IMR-90 (cell line): ENCODE results near the gene ABCA2.

Source experiments
- BHLHE40 ChIP-seq: fragments of 150-350 bp; IDR thresholded peaks from 2 replicates; pipeline ENCODE4 v1.6.1; 2016; ENCODE audit warnings: mild to moderate bottlenecking, low read depth, low read length
- CEBPB ChIP-seq: IDR thresholded peaks from 2 replicates; pipeline ENCODE4 v1.6.1; 2012; ENCODE audit warnings: low read depth, low read length, improper control_type of control experiment
- CHD1 ChIP-seq: IDR thresholded peaks from 2 replicates; pipeline ENCODE4 v1.6.1; 2012; ENCODE audit warnings: low read depth, low read length, improper control_type of control experiment
- ELK1 ChIP-seq: fragments of 150-350 bp; IDR thresholded peaks from 2 replicates; pipeline ENCODE4 v1.6.1; 2016; ENCODE audit warnings: low read depth, mild to moderate bottlenecking, low read length, moderate library complexity, borderline replicate concordance
- FOS ChIP-seq: fragments of 150-350 bp; IDR thresholded peaks from 2 replicates; pipeline ENCODE4 v1.6.1; 2016; ENCODE audit warnings: low read depth, low read length
- MXI1 ChIP-seq: IDR thresholded peaks from 2 replicates; pipeline ENCODE4 v1.6.1; 2012; ENCODE audit warnings: low read depth, mild to moderate bottlenecking, low read length, moderate library complexity, borderline replicate concordance
- POLR2A ChIP-seq: IDR thresholded peaks from 2 replicates; pipeline ENCODE4 v1.6.1; 2012; ENCODE audit warnings: mild to moderate bottlenecking, low read depth, low read length
- TF ChIP-seq, protein P1 (sequence below): conservative IDR thresholded peaks from 2 replicates; pipeline ENCODE4 v1.5.1; 2012; ENCODE audit warnings: mild to moderate bottlenecking, low read depth, low read length, improper control_type of control experiment

GRCh38 chr9:136984464-136985026 is 43.5 kb downstream of the ABCA2 start:
- TF ChIP-seq POLR2A (no peak), MXI1 (no peak), CEBPB (no peak), CHD1 (no peak), FOS (no peak), BHLHE40 (no peak), ELK1 (no peak)
- TF ChIP-seq, protein P1, sequence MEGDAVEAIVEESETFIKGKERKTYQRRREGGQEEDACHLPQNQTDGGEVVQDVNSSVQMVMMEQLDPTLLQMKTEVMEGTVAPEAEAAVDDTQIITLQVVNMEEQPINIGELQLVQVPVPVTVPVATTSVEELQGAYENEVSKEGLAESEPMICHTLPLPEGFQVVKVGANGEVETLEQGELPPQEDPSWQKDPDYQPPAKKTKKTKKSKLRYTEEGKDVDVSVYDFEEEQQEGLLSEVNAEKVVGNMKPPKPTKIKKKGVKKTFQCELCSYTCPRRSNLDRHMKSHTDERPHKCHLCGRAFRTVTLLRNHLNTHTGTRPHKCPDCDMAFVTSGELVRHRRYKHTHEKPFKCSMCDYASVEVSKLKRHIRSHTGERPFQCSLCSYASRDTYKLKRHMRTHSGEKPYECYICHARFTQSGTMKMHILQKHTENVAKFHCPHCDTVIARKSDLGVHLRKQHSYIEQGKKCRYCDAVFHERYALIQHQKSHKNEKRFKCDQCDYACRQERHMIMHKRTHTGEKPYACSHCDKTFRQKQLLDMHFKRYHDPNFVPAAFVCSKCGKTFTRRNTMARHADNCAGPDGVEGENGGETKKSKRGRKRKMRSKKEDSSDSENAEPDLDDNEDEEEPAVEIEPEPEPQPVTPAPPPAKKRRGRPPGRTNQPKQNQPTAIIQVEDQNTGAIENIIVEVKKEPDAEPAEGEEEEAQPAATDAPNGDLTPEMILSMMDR: no peak
